Endothelial cell of umbilical vein (primary cell): ENCODE results near the gene VTA1.

Experiments used
- EZH2 ChIP-seq: IDR thresholded peaks from 2 replicates; pipeline ENCODE4 v1.6.1; 2012; ENCODE audit warnings: borderline replicate concordance, low read depth, mild to moderate bottlenecking, moderate library complexity, low read length, inconsistent platforms; ENCODE audit not compliant: severe bottlenecking
- POLR2A ChIP-seq: IDR thresholded peaks from 2 replicates; pipeline ENCODE4 v1.6.1; 2012; ENCODE audit warnings: low read depth, mild to moderate bottlenecking, control low read depth, low read length

- TF ChIP-seq POLR2A (no peak), EZH2 (no peak)
These were observed 107.5 kb downstream of the VTA1 start for GRCh38 chr6:142254513-142254912.
